Measurements from ENCODE around the gene MARCHF6. TPM values are rescaled to one million over a fixed set of nuclear protein-coding genes. Genes with fewer than 3 reads are reported as not detected.

Gene MARCHF6
- total and polyA plus RNA-seq, 9 of the 15 experiments (the other 6 are each of a cell fraction or from before 2014, with no cell fraction given) = 74.1 to 456 (median 116) TPM

DNA sequence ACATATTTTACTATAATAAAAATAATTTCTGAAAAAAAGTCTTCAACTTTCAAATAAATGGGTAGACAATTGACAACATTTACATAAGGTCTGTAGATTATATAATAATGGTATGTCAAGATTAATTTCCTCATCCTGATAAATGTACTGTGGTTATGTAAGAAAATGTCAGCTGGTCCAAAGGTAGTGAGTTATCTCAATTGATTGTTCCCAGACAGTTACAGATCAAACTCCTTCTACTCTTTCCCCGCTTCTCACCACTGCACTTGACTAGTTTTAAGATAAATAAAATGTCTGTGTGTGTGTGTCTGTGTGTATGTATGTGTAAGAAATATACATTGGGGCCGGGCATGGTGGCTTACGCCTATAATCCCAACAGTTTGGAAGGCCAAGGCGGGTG is 16.4 kb upstream of the MARCHF6 start:
- Histone ChIP-seq H3K27ac (ENCODE audit: extremely low read depth, low read depth, low read length) (no peak overlapping the region), H3K4me2 (ENCODE audit: insufficient read depth, low read length) (no peak overlapping the region), H3K27me3 (ENCODE audit: control insufficient read depth in 2 of 2, insufficient read depth in 2 of 2, low read length in 2 of 2) (no peaks in the 10 kb centered on the region), H3K4me1 (replicated peaks in 1 of 2; ENCODE audit: control insufficient read depth in 2 of 2, insufficient read depth in 2 of 2, low read length in 2 of 2) (peaks cover 0 to 4% of the 10 kb centered on the region in 2 experiments; a peak in 3 of 5 replicates), H3K79me2 (ENCODE audit: control insufficient read depth, insufficient read depth, low read length) (no peaks in the 10 kb centered on the region), H3K4me3 (no peak overlapping the region), H3K9me1 (ENCODE audit: control insufficient read depth, insufficient read depth, low read length) (no peaks in the 10 kb centered on the region), H3K9me3 (replicated peaks; ENCODE audit: control insufficient read depth, insufficient read depth, low read depth, low read length) (no peaks in the 10 kb centered on the region; the same call in 1 of the 2 replicates), H4K20me1 (replicated peaks; ENCODE audit: control insufficient read depth, insufficient read depth, low read length) (no peaks in the 10 kb centered on the region), H3K36me3 (ENCODE audit: control insufficient read depth, insufficient read depth, low read length) (no peaks in the 10 kb centered on the region), H3K9ac (ENCODE audit: insufficient read depth in 1 of 2, low read depth in 2 of 2, low read length in 2 of 2) (no peak overlapping the region), H2AFZ (ENCODE audit: low read depth, low read length) (no peak overlapping the region)
- BruUV-seq (replicated peaks) = no TSS peak
- DNase-seq (ENCODE audit: extremely low read depth in 1 of 4, low spot score in 3 of 4) (no peak), ATAC-seq (no peak), FAIRE-seq (no peak)
- in situ Hi-C loops (cut with MboI) = no loop called here
- 80% methylated on average over 4 of the region's 4 CpGs for WGBS (ENCODE audit: insufficient coverage, low coverage, missing lambda C conversion rate)
- ChIA-PET POLR2A (interaction anchor here (1.3 kb wide), 1 partner anchor 13 kb away, joined by 3 read pairs; no protein-coding TSS in a partner anchor), CTCF (ENCODE audit: low intra/inter-chr PET ratio) (no interaction called here)
- intact Hi-C loops (cut with micrococcal nuclease) = no loop called here
- TF ChIP-seq PKNOX1 (IDR thresholded peaks at IDR 0.05) (no peak), PATZ1 (CRISPR knock-in tag; IDR thresholded peaks at IDR 0.05; ENCODE audit: borderline replicate concordance) (no peak), NUFIP1 (IDR thresholded peaks at IDR 0.05; ENCODE audit: partially characterized antibody) (no peak), CBX3 (IDR thresholded peaks at IDR 0.05; ENCODE audit: borderline replicate concordance in 1 of 2, low read length in 2 of 2) (no peak), ZFP1 (CRISPR knock-in tag; IDR thresholded peaks at IDR 0.05) (no peak)
